HG02678 (cell line): Measurements from ENCODE around the gene ABCD1.
A peak's percentile ranks its signal among the peaks of the same experiment; 100 is the strongest.
"Not testable (repeated sequence)": the region's sequence is repeated elsewhere in the genome, so short reads cannot be mapped to it uniquely, and the experiment has no call there.

Experiments used
- ATAC-seq: cut with Tn5 transposase; IDR thresholded peaks from one replicate; pipeline ENCODE4 v1.9.1; 2021; ENCODE audit warnings: mild to moderate bottlenecking, moderate library complexity; ENCODE audit not compliant: unreplicated experiment

The ABCD1 gene

DNA sequence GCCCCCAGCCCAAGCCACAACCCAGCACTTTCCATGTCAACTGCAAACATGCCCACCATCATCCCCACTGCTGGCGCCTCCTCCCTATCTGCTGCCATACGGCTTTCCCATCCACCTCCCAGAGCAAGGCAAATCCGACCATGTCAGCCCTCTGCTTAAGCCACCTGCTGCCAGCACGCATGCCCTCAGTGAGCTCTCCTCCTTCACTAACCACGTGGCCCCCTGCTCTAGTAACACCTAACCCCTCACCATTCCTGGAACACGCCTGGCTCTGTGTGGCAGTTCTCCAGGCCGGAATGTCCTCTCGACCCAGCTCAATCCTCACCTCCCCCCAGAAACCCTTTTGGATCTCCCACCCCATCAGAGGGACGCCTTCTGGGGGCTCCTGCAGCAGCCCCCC lies 17.9 kb upstream of the ABCD1 start:
- ATAC-seq, result no peak

DNA sequence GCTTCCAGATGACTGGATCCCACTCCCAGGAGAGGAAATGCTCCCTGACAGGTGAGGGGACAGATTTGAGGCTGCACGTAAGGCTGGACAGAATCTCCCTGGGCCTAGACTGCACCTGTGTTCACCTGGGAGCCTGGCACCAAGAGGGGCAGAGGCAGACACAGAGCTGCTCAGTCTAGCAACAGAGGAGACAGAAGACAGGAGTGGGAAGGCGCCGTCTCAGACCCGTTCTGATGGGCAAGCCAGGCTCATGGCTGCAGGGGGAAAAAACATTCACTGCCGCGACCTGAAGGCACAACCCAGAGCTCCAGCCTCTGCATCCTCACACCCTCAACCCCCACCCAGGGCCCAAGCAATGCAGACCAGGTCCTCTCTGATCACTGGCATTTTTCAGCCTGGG lies 17.2 kb upstream of the ABCD1 start:
- no peak for ATAC-seq

DNA sequence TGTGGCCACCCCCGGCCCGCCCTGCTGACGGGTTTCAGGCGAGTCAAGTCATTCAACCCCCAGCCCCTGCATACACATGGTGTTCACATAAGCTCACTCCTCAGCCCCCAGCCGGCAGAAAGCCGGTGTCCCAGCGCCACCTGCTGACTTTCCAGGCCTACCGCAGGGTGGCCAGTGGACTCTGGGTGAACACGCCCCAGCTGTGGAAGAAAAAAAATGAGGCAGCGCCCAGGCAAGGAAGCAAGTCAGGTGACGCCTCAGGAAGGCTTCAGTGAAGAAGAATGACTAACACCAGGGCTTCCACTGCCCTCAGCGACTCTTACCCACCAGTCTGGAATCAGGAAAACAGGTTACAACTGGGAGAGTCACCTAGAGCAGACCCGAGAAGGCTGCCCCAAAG lies 16.2 kb upstream of the ABCD1 start:
- ATAC-seq, result no peak

DNA sequence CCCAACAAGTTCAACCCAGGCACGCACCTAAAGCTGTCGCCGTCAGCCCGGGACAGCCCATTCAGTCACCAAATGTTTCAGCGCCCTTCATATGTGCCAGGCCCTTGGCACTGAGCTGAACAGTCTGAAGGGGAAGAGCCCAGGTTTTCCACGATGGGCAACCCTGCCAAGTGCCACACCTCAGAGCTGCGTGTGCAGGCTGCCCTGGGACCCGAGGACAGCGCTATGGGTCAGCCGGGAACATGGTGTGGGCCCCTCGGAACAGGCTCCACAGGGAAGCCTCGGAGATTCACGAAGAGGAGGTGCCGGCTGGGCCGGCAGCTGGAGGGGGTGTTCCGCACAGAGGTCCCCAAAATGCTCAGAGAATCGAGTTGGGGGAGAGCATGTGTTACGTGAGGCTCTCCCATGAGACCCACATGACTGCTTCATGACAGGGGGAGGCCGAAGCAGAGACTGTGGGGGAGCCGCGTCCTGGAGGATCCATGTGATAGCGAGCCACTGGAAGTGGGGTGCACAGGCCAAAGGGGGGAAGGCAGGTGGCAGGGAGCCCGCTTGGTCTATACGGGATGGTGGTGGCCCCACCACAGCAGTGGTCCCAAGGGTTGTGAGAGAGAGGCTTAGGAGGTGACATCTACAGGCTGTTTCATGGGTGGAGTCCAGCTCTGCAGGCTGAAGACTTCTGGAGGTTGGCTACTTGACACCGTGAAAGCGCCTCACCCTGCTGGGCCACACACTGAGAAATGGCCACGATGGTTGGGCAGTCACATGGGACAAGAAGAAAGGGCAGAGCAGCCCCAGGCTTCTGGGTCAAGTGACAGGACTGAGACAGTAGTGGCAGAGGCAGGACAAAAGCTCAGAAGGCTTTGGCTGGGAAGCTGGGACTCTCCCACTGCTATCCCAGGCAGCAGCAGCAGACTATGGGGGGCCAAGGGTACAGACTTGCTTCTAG lies 14.7 kb upstream of the ABCD1 start:
- no peak for ATAC-seq

DNA sequence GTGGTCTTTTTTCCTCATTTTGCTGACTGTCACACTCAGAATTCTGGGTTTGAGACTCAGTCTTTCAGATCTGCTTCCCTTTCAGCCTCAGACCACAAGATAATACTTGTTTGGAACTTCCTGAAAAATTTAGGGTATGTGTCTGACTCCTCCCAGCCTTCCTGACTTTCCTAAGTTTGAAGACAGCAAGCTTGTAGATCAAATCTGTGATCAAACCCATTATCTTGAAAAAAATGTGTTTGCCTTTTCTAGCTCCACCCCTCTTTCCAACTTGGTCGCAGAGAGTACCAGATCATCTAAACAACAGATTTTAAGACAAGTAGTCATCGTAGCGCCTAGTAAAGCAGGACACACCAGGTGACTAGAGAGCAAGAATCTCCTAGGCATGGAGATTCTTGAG lies 10.4 kb upstream of the ABCD1 start:
- no peak for ATAC-seq

DNA sequence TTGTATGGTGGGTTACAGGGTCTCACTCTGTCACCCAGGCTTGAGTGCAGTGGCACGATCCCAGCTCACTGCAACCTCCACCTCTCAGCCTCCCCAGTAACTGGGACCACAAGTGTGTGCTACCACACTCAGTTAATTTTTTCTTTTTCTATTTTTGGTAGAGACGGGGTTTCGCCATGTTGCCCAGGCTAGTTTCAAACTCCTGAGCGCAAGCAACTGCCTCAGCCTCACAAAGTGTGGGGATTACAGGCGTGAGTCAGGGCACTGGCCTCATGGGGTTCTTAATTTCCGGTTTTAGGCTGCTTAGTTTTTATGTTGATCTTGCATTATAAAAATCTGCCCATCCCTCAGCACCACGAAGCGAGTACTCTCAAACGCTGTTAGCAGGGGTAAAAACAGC lies 7.2 kb upstream of the ABCD1 start:
- no peak for ATAC-seq

DNA sequence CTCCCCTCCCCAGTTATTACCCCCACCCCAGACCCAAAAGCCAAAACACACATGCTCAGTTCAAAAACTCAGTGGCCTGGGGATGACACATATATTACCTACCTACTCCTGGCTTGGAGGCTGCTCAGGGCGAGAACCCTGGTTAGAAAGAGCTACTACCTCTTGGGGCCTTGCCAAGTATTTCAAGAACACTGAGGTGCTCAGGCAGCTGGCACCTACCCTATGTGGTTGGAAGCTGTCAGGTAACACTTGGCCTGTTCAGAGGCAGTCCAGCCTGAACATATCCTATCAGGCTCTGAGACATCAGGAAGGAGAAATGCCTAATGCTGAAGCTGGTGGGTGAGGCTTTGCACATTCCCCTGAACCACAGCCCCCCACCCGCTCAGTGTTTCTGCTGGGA lies 5.4 kb upstream of the ABCD1 start:
- ATAC-seq, result no peak

DNA sequence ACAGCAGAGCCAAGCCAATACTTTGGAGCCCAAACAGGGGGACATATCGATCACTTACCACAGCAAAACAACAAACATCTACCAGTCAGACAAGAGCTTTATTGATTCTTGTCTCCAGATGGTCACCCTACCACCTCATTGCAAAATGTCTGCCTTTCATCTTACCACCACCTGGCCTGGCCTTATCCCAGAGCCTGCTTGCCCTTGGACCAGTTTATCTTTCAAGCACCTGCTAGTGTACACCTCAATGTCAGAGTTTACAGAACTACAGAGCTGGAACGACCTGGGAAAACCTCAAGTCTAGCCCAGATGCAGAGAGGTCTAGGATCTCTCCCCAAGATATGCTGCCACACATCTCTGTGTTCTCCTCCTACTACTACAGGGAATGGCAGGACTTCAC lies 5.0 kb upstream of the ABCD1 start:
- no peak for ATAC-seq

DNA sequence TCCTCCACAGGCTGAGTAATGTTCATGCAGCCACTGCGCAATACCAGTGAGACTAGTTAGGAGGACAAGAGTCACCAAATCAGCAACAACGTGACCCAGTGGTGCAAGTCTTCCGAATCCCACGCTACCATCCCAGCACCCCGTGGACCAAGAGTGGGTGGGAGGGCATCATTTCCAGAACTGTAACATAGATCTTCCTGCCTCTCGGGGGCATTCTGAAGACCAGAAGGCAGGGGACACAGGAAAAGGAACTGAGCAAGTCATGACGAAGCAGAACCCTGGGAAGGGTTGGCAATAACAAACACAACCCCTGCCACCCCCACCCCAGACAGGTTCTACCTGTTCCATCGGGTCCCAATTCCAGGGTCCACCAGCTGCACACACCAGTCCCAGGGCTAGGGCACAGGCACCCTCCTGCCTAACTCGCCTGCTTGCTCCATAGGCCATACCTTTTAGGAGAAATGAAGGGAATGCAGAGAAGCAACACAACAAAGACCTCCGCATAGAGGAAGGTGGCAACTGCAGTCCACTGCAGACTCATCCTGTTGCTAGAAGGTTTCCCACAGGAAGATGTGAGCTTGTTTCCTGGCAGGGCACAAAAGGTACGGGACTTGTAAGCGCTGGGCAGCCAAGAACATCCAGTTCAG lies 1.8 kb upstream of the ABCD1 start:
- no peak for ATAC-seq

DNA sequence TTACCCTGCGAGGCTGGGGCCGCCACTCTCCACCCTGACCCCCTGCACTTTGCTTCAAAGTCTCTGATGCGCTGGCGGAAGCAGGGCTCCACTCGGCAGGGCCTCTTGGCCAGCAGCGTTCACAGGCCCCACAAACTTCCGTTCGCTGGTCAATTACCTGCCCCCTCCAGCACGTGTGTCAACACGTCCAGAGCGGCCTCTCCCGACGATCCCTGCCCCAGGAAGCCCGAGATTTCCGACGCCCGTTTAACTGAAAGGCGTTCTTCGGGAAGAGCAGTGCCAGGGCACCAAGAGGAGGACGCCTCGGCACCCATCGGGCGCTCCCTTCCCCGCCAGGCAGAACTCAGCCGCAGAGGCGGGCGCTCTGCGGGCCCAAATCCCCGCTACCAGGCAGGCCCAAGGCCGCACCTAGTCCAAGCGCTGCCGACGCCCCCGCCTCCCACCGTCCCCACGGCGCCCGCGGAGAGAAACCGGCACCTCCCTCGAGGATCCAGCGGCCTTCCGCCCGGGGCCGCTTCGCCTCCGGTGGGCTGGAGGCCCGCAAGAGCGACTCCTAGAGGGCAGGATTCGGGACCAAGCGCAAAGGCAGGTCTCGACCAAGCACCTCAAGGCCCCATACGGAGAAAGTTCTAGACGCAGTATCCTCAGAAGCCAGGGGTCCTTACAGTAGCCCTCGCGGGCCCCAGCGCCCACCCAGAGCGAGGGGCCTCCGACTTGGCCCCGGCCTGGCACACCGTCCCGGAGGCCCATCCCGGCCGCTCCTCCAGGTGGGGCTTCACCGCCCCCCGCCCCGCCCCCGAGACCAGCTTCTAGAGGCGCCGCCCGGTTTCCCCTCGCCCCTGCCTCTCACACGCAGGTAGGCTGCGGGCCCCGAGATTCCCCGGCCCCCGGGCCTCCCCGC lies 1.1 kb upstream of the ABCD1 start:
- peak; percentile 30 for ATAC-seq

DNA sequence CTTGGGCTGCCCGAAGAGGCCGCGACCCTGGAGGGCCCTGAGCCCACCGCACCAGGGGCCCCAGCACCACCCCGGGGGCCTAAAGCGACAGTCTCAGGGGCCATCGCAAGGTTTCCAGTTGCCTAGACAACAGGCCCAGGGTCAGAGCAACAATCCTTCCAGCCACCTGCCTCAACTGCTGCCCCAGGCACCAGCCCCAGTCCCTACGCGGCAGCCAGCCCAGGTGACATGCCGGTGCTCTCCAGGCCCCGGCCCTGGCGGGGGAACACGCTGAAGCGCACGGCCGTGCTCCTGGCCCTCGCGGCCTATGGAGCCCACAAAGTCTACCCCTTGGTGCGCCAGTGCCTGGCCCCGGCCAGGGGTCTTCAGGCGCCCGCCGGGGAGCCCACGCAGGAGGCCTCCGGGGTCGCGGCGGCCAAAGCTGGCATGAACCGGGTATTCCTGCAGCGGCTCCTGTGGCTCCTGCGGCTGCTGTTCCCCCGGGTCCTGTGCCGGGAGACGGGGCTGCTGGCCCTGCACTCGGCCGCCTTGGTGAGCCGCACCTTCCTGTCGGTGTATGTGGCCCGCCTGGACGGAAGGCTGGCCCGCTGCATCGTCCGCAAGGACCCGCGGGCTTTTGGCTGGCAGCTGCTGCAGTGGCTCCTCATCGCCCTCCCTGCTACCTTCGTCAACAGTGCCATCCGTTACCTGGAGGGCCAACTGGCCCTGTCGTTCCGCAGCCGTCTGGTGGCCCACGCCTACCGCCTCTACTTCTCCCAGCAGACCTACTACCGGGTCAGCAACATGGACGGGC lies 579 bp downstream of the ABCD1 start:
- ATAC-seq, result no peak

DNA sequence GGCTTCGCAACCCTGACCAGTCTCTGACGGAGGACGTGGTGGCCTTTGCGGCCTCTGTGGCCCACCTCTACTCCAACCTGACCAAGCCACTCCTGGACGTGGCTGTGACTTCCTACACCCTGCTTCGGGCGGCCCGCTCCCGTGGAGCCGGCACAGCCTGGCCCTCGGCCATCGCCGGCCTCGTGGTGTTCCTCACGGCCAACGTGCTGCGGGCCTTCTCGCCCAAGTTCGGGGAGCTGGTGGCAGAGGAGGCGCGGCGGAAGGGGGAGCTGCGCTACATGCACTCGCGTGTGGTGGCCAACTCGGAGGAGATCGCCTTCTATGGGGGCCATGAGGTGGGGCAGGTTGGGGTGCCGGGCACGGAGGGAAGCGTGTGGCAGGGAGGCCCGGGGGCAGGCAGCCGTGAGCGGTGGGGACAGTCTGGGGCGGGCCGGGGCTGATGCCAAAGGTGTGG lies 1.2 kb downstream of the ABCD1 start:
- no peak for ATAC-seq

DNA sequence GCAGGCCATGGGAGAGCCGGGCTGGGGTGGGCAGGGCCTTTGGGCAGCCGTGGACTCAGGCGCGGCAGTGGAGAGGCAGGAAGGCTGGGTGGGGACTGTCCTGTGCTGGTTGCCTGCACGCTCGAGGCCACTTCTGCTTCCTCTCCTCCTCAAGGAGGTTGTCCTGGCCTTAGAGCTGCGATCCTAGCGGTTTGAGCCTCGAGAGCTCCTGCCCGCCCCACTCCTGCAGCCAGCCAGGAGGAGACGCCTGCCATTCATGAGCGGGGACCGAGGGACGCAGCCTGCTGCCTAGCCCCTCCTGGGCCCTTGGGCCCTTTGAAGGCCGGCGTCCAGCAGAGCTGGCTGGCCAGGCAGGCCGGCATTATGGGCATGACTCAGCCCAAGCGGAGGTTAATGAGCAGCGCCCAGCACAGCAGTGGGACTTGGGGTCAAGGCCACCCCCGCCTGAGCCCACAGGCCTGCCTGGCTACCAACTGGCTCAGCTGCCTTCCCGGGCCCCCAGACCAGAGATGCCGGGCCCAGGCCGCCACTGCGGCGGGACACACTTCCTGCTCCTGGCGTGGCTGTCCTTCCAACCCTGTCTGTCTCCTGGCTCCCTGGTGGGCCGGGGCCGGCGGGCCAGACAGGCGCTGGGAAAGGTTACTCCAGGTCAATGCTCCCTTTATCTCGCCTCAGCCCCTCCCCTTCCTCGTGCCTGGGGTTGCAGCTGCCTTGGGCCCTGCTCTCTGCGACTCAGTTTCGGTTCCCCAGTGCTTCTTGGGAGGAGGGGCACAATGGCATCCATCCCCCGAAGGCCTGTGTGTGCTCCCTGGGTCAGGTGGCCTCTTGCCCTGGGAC lies 1.8 kb downstream of the ABCD1 start:
- ATAC-seq, result peak; percentile 46

DNA sequence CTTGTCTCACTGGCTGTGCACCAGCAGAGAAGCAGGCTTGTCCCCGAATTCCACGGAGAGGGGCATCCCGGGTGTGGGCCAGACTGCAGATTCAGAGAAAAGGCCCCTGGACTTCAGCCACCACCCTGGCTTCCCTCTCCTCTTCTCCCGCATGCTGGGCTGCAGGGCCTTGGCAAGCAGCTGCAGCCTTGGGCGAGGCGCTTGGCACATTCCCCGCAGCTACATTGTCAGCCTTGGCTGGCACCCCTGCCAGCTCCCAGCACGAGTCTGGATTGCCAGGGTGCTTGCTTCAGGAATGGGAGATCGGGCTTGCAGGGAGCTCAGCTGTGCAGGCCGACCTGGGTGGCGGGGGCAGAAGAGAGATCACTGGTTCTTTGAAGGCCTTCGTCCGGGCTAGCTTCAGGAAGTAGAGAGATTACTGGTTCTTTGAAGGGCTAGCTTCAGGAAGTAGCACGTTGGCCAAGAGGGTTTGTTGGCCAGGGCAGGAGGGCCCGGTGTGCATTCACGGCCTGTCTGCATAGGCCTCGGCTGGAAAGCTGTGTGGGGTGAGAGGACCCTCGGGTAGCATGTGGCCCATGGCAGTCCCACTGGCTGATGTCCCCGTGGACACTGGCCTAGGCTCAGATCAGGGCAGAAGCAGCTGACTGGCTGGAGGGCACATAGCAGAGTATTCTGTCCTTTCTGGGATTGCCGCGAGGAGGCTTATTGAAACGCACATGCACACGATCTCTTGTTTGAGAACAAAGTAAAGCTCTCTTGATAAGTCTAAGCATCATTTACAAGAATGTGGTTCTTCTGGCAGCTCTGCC lies 2.7 kb downstream of the ABCD1 start:
- ATAC-seq, result no peak

DNA sequence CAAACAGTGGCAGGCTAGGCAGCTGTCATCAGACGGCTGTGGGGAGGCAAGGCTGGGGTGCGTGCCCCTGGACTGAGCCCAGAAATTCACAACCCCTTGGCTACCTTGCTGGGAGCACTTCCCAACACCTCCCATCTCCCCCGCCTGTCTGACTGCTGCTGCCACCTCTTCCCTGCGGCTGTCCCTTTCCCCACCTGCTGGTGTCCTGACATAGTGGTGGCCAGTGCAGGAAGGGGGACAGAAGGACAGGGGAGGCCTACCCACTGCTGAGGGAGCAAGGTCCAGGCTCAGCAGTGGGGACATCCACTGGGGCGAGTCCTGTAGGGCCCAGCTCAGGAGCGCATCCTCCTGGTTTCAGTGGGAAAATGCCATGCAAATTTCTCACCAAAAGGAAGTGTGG lies 3.4 kb downstream of the ABCD1 start:
- ATAC-seq, result no peak

DNA sequence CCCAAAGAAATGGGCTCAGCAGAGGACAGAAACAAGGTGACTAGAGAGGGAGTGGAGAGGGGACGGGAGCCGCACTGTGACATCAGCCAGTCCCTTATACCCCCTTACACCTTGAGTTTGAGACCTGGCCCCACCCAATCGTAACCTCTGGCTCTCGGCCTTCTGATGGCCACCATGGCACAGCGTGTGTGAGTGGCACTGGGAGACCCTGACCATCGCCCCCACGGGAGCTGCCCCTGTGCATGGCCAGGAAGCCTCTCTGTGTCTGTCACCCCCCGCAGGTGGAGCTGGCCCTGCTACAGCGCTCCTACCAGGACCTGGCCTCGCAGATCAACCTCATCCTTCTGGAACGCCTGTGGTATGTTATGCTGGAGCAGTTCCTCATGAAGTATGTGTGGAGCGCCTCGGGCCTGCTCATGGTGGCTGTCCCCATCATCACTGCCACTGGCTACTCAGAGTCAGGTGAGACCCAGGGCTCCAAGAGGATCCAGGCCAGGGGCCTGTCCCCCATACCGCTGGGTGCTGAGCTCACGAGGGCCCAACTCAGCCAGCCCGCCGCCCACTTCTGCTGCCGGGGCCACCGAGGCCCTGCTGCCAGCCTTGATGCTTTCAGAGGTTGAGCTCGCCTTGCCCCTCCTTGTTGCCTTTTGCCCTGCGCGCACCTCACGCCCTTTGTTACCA lies 4.4 kb downstream of the ABCD1 start:
- ATAC-seq, result no peak

DNA sequence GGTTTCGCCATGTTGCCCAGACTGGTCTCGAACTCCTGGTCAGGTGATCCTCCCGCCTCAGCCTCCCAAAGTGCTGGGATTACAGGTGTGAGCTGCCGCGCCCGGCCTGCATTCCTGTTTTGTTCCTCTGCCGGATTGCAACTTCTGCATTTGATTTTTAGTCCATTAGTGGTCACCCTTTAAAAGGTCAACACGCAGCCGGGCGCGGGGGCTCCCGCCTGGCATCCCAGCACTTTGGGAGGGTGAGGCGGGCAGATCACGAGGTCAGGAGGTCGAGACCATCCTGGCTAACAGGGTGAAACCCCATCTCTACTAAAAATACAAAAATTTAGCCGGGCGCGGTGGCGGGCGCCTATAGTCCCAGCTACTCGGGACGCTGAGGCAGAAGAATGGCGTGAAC lies 5.5 kb downstream of the ABCD1 start:
- ATAC-seq, result not testable (repeated sequence)
